Measurements from ENCODE around the gene SLF1. TPM values are rescaled to one million over a fixed set of nuclear protein-coding genes. Genes with fewer than 3 reads are reported as not detected.

SLF1 gene
- total RNA-seq, 2 donors from 2014 or later = 4.3 to 4.8 TPM

Other genes with a start within 250 kb of the SLF1 start
- gene KIAA0825, start 65 bp upstream of the SLF1 start, total RNA-seq = 1 to 10 TPM; 2.2 to 3.0 TPM

Measured in left cardiac atrium (tissue), 2 donors.